Measurements from ENCODE around the gene NEAT1.

Gene NEAT1

GRCh38 chr11:65488273-65489034 is 65.9 kb downstream of the NEAT1 start:
- no peak for TF ChIP-seq JUND (IDR thresholded peaks at IDR 0.05; ENCODE audit: low read depth)
- DNase-seq (ENCODE audit: low read depth in 1 of 2, low spot score in 1 of 2) = no peak
- in situ Hi-C loops (cut with HindIII; ENCODE audit: low pct_unique_long_range_greater_than_20kb, low sequenced_read_pairs) = no loop called here

GRCh38 chr11:65489035-65489705 is 66.6 kb downstream of the NEAT1 start:
- TF ChIP-seq JUND (IDR thresholded peaks at IDR 0.05; ENCODE audit: low read depth) = no peak
- peak in 1 of 2 experiments; percentile 70 for DNase-seq (ENCODE audit: low read depth in 1 of 2, low spot score in 1 of 2)
- in situ Hi-C loops (cut with HindIII; ENCODE audit: low pct_unique_long_range_greater_than_20kb, low sequenced_read_pairs) = no loop called here

GRCh38 chr11:65489706-65490320 is 67.2 kb downstream of the NEAT1 start:
- DNase-seq (ENCODE audit: low read depth in 1 of 2, low spot score in 1 of 2) = peak in 1 of 2 experiments; percentile 73
- TF ChIP-seq JUND (IDR thresholded peaks at IDR 0.05; ENCODE audit: low read depth) = no peak
- in situ Hi-C loops (cut with HindIII; ENCODE audit: low pct_unique_long_range_greater_than_20kb, low sequenced_read_pairs) = no loop called here

- no peak for TF ChIP-seq JUND (IDR thresholded peaks at IDR 0.05; ENCODE audit: low read depth)
- DNase-seq (ENCODE audit: low read depth in 1 of 2, low spot score in 1 of 2) = no peak
- in situ Hi-C loops (cut with HindIII; ENCODE audit: low pct_unique_long_range_greater_than_20kb, low sequenced_read_pairs) = no loop called here
Observed at GRCh38 chr11:65491163-65491465, 68.5 kb downstream of the NEAT1 start.

- TF ChIP-seq JUND (IDR thresholded peaks at IDR 0.05; ENCODE audit: low read depth) = no peak
- peak in 1 of 2 experiments; percentile 94 for DNase-seq (ENCODE audit: low read depth in 1 of 2, low spot score in 1 of 2)
- in situ Hi-C loops (cut with HindIII; ENCODE audit: low pct_unique_long_range_greater_than_20kb, low sequenced_read_pairs) = no loop called here
Observed at GRCh38 chr11:65491614-65492386, 69.2 kb downstream of the NEAT1 start.

GRCh38 chr11:65492387-65492636 is 69.7 kb downstream of the NEAT1 start:
- no peak for TF ChIP-seq JUND (IDR thresholded peaks at IDR 0.05; ENCODE audit: low read depth)
- DNase-seq (ENCODE audit: low read depth in 1 of 2, low spot score in 1 of 2) = no peak
- in situ Hi-C loops (cut with HindIII; ENCODE audit: low pct_unique_long_range_greater_than_20kb, low sequenced_read_pairs) = no loop called here

GRCh38 chr11:65492637-65493366 is 70.2 kb downstream of the NEAT1 start:
- peak in 1 of 2 experiments; percentile 84 for DNase-seq (ENCODE audit: low read depth in 1 of 2, low spot score in 1 of 2)
- no peak for TF ChIP-seq JUND (IDR thresholded peaks at IDR 0.05; ENCODE audit: low read depth)
- in situ Hi-C loops (cut with HindIII; ENCODE audit: low pct_unique_long_range_greater_than_20kb, low sequenced_read_pairs) = no loop called here

- in situ Hi-C loops (cut with HindIII; ENCODE audit: low pct_unique_long_range_greater_than_20kb, low sequenced_read_pairs) = no loop called here
- TF ChIP-seq JUND (IDR thresholded peaks at IDR 0.05; ENCODE audit: low read depth) = peak; percentile 37; the same call in 1 of the 2 replicates
- DNase-seq (ENCODE audit: low read depth in 1 of 2, low spot score in 1 of 2) = peak; percentile 70 to 95
Observed at GRCh38 chr11:65493367-65494176, 71.0 kb downstream of the NEAT1 start.

Data from T47D (cell line).